Gastroesophageal sphincter (tissue), 4 donors: ENCODE measurements around the gene ACAD8. TPM values are rescaled to one million over a fixed set of nuclear protein-coding genes. Genes with fewer than 3 reads are reported as not detected.

Experiments used
- ATAC-seq: fragments of 150-250 bp; one replicate; pipeline ENCODE4 v1.9.1; 2016; ENCODE audit warnings: mild to moderate bottlenecking, moderate library complexity
- H3K27ac ChIP-seq, 4 donors: fragments of 200-600 bp; sonication (generic) in 3 of 4; 1 replicate in 3 of 4; 2 replicates in 1 of 4; pipeline ENCODE4 v1.5.1; 2016 to 2019
- H3K27me3 ChIP-seq: fragments of 200-600 bp; sonication (generic); one replicate; pipeline ENCODE4 v1.5.1; 2019
- H3K36me3 ChIP-seq, 2 donors: fragments of 200-600 bp; sonication (generic); one replicate each; pipeline ENCODE4 v1.5.1; 2019; ENCODE audit warnings: control low read depth in 1 of 2
- H3K4me1 ChIP-seq, 3 donors: fragments of 200-600 bp; sonication (generic); 1 replicate in 2 of 3; 2 replicates in 1 of 3; pipeline ENCODE4 v1.5.1; 2016 to 2019; ENCODE audit warnings: control low read depth in 2 of 3
- H3K4me3 ChIP-seq, 2 donors: fragments of 200-600 bp; sonication (generic); one replicate each; pipeline ENCODE4 v1.5.1; 2019; ENCODE audit warnings: mild to moderate bottlenecking in 1 of 2, moderate library complexity in 1 of 2
- H3K9me3 ChIP-seq, 3 donors: fragments of 200-600 bp; sonication (generic); one replicate each; pipeline ENCODE4 v1.5.1; 2017 to 2019; ENCODE audit warnings: control low read depth in 2 of 3
- EP300 ChIP-seq: sonication (generic); formaldehyde crosslinking; IDR thresholded peaks from one replicate; pipeline ENCODE4 v1.6.1; 2017; ENCODE audit warnings: antibody characterized with exemption, mild to moderate bottlenecking
- POLR2A ChIP-seq, 2 donors: fragments of 450-650 bp; IDR thresholded peaks; one replicate each; pipeline ENCODE4 v1.6.1; 2017; ENCODE audit warnings: antibody characterized with exemption in 2 of 2, mild to moderate bottlenecking in 2 of 2, moderate library complexity in 1 of 2
- POLR2AphosphoS5 ChIP-seq: sonication (generic); formaldehyde crosslinking; IDR thresholded peaks from one replicate; pipeline ENCODE4 v1.6.1; 2017; ENCODE audit warnings: antibody characterized with exemption
- WGBS, 2 donors: methylation state at CpG; one replicate each; pipeline ENCODE4 v1.1.5; 2018; ENCODE audit warnings: low coverage in 1 of 2; 5-methylcytosine and 5-hydroxymethylcytosine counted together
- total RNA-seq, 4 donors: library from RNA; depleted of rRNA; stranded (reverse); fragments of >200 nt; gene quantifications; one replicate each; pipeline ENCODE4 v1.1.0, GENCODE V29; 2016
- TF ChIP-seq, protein P1 (sequence below), 4 experiments: fragments of 200-600 bp in 2 of 4; fragments of 450-650 bp in 2 of 4; sonication (generic) in 1 of 4; IDR thresholded peaks; one replicate each; pipeline ENCODE4 v1.5.1; 2017 to 2019; ENCODE audit warnings: antibody characterized with exemption in 4 of 4, mild to moderate bottlenecking in 2 of 4, moderate library complexity in 2 of 4

The ACAD8 gene
- total RNA-seq, 4 donors from 2014 or later, result 20.1 to 28.8 (median 22.3) TPM

DNA sequence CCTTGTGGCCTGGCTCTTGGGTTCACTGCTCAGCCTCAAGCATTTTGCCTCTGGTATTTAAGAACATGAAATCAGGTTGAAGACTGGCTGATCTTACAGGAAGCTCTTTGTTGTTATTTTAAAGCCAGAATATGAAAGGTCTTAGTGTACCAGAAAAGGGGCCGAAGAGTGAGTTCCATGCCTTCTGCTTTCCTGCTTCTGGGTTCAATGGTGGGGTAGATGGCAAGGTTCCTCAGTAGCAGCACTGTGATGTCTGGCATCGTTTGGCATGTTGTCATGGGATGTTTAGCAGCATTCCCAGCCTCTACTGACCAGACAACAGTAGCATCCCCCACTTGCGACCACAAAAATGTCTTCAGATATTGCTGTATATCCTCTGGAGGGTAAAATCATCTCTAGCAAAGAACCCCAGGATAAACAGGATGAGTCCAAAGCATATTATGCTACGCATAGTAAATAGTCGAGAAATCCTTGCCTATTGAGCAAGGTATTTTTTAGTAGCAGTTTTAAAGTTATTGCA, 26.5 kb upstream of the ACAD8 start:
- 80 to 89% methylated on average over 5 of the region's 5 CpGs for WGBS, 2 donors
- Histone ChIP-seq H3K36me3 (peaks cover 0 to 4% of the 10 kb centered on the region in 2 donors), H3K9me3 (no peaks in the 10 kb centered on the region), H3K27me3 (no peaks in the 10 kb centered on the region), H3K4me1 (peaks cover 3 to 61% (median 20%) of the 10 kb centered on the region in 3 donors), H3K4me3 (no peak overlapping the region), H3K27ac (no peak overlapping the region)
- no peak for ATAC-seq
- TF ChIP-seq EP300 (no peak), POLR2A (IDR thresholded peaks at IDR 0.05) (no peak), POLR2AphosphoS5 (no peak)
- TF ChIP-seq, protein P1, sequence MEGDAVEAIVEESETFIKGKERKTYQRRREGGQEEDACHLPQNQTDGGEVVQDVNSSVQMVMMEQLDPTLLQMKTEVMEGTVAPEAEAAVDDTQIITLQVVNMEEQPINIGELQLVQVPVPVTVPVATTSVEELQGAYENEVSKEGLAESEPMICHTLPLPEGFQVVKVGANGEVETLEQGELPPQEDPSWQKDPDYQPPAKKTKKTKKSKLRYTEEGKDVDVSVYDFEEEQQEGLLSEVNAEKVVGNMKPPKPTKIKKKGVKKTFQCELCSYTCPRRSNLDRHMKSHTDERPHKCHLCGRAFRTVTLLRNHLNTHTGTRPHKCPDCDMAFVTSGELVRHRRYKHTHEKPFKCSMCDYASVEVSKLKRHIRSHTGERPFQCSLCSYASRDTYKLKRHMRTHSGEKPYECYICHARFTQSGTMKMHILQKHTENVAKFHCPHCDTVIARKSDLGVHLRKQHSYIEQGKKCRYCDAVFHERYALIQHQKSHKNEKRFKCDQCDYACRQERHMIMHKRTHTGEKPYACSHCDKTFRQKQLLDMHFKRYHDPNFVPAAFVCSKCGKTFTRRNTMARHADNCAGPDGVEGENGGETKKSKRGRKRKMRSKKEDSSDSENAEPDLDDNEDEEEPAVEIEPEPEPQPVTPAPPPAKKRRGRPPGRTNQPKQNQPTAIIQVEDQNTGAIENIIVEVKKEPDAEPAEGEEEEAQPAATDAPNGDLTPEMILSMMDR (IDR thresholded peaks at IDR 0.05), result no peak

DNA sequence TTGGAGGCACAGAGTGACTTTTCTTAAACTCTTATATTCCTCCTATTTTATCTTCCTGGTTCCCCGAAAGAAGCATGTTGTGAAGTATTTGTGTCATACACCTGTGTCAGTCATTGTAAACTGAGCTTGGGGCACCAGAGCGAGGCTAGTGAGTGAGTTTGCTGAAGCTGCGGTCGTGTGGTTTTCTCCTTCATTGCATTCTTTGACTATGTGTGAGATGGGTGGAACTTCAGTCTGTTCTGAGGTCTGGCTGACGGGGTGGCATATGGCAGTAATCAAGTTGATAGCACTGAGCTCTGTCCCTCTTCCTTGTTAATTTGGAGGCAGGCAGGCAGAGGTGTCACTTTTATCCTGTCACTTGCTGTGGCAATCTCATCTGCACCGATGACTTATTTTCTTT, 24.7 kb upstream of the ACAD8 start:
- Histone ChIP-seq H3K27me3 (no peaks in the 10 kb centered on the region), H3K27ac (no peak overlapping the region), H3K4me1 (peaks cover 0 to 50% (median 15%) of the 10 kb centered on the region in 3 donors), H3K4me3 (no peak overlapping the region), H3K9me3 (no peaks in the 10 kb centered on the region), H3K36me3 (peaks cover 0 to 12% of the 10 kb centered on the region in 2 donors)
- TF ChIP-seq EP300 (no peak), POLR2AphosphoS5 (no peak), POLR2A (IDR thresholded peaks at IDR 0.05) (no peak)
- TF ChIP-seq, protein P1 (IDR thresholded peaks at IDR 0.05), result no peak
- ATAC-seq, result no peak
- WGBS, 2 donors, result 81 to 94% methylated on average over 3 to 6 of the region's 6 CpGs

DNA sequence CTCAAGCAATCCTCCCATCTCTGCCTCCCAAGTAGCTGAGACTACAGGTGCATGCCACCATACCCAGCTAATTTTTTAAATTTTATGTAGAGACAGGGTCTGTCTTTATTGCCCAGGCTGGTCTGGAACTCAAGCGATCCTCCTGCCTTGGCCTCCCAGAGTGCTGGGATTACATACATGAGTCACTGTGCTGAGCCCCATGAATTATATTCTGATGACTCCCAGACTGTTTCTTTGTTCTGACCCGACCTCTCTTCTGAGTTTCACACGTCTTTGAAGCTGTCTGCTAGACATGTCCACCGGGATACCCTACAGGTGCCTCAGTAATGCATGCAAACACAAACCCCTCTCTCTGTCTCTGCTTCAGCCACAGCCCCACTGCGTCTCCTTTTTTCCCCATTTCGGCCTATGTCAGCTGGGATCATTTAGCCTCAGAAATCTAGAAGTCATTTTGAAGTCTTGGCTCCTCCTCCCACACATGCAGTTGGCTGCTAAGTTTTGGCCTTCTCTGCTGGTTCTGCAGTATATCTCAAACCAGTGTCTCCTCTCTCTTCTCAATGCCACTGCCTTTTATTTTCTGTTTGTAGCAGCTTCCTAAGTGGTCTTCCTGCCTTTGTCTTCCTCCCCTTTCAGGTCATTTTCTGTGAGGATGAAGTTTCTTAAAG, 24.1 kb upstream of the ACAD8 start:
- Histone ChIP-seq H3K27me3 (no peaks in the 10 kb centered on the region), H3K36me3 (peaks cover 0 to 12% of the 10 kb centered on the region in 2 donors), H3K27ac (no peak overlapping the region), H3K4me1 (peaks cover 0 to 49% (median 15%) of the 10 kb centered on the region in 3 donors), H3K9me3 (no peaks in the 10 kb centered on the region), H3K4me3 (no peak overlapping the region)
- no peak for ATAC-seq
- TF ChIP-seq EP300 (no peak), POLR2A (IDR thresholded peaks at IDR 0.05) (no peak), POLR2AphosphoS5 (no peak)
- TF ChIP-seq, protein P1 (IDR thresholded peaks at IDR 0.05), result no peak
- 58 to 74% methylated on average over 6 of the region's 6 CpGs for WGBS, 2 donors

- H3K27me3 ChIP-seq, result no peaks in the 10 kb centered on the region
- no peak for ATAC-seq
- 59 to 86% methylated on average over 2 to 4 of the region's 4 CpGs for WGBS, 2 donors
Observed at GRCh38 chr11:134230339-134230738, 23.0 kb upstream of the ACAD8 start.

More at GRCh38 chr11:134230339-134230738, 23.0 kb upstream of the ACAD8 start:
- H3K36me3 ChIP-seq, result peaks cover 0 to 21% of the 10 kb centered on the region in 2 donors
- H3K27ac ChIP-seq, result no peak overlapping the region
- no peaks in the 10 kb centered on the region for H3K9me3 ChIP-seq
- H3K4me3 ChIP-seq, result no peak overlapping the region
- H3K4me1 ChIP-seq, result peaks cover 0 to 47% (median 15%) of the 10 kb centered on the region in 3 donors
- TF ChIP-seq, protein P1 (IDR thresholded peaks at IDR 0.05), result no peak
- TF ChIP-seq POLR2AphosphoS5 (no peak), EP300 (no peak), POLR2A (IDR thresholded peaks at IDR 0.05) (no peak)
